Hair follicular keratinocyte (primary cell): Measurements from ENCODE around the gene DDX59. TPM values are rescaled to one million over a fixed set of nuclear protein-coding genes. Genes with fewer than 3 reads are reported as not detected.

Source experiments
- total RNA-seq: library from RNA; depleted of rRNA; stranded (reverse); fragments of >200 nt; gene quantifications from 2 replicates; pipeline ENCODE4 v1.2.3, GENCODE V29; 2015

DDX59 gene
- total RNA-seq: 11.9 and 13.4 TPM in 2 replicates

DNA sequence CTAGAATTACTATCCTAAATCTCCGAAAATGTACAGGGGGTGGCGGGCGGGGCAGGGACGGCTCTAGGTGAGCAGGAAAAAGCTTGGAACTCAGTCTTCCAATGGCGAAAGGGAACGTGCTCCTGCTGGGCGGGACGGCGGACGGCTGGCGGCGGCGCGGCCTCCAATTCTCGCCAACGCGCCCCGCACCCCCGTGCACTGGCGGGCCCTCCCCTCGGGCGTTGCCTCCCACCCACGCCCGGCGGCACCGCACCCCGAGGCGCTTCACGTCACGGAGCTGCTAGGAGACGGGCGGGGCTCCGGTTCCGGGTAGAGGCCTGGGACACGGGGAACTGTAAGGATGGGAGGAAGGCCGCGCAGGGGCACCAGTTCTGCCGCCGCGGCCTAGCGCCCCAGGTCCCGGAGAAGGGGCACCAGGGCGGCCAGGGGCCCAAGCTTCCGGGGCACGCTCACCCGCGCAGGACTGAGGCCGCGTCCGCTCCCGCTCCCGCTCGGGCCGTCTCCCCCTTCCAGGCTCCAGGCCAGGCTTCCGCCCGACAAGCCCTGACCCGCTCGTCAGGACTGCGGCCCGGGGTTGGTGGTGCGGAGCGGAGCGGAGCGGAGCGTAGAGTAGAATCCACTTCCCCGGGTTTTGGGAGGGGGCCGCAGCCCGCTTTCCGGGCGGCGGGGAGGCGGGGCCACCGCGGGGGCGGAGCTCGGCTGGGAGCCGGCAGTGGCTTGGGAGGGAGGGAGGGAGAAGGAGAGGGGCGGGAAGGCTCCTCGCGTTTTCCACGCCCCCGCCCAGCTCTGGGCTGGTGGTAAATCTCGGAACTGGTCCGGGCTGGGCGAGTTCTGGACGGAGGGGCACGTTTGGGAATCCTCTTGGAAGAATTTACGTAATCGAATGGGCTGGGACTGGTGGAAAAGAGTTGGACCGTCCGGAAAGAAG lies at the start of gene DDX59:
Gene DDX59 (minus strand): TSS at position 594 of the 928 bp plus-strand sequence. CDS start 3,167 bp downstream, outside the sequence.

DNA sequence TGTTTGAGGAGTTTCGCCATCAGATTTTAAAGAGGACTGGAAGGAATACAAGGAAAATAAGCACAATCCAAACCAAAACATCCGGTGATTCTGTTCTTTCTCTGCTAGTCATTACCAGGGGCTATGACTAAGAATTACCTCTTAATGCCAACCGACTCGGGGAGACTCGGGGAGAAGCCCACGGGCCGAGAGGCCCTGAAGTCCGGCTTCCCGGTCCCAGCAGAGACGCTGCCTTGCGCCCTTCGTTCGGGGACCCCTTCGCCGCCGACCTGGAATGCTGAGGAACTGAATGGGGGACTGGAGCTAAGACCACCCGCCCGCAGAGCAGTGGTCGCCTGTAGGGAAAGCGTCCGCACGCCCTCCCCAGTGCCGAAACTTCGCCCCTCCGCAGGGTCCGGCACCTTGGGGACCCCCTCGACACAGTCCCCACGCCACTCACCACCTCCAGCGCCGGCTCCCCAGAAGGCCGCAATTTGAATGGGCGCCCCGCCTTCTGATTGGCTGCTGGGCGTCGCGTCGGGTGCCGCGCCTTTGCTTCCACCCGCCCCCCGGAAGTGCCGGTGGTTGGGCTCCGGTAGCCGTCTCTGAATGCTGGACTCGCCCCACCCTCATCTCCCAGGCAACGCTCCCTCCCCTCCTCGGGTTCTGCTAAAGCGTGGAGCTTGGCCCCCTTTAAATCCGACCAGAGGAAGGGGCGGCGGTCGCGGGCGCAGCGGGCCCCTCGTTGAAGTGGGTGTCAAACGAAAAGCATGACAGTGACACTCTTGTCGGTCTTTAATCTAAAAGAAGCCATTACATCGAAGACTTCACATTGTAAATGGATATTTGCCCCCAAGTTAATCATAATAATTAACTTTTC lies 49.2 kb downstream of the DDX59 start, which contains the start of gene KIF14:
Gene KIF14 (minus strand): TSS at position 479 of the 859 bp plus-strand sequence. CDS start 2,028 bp downstream, outside the sequence.

Other genes starting within 250 kb of the DDX59 start
- gene KIF14, start 49.2 kb downstream of the DDX59 start, total RNA-seq: 6.1 and 17.7 TPM in 2 replicates
- gene CAMSAP2, start 69.0 kb upstream of the DDX59 start, total RNA-seq: 30.1 and 41.8 TPM in 2 replicates
- not detected in 2 replicates for gene GPR25, start 203.1 kb upstream of the DDX59 start, total RNA-seq
- gene INAVA, start 225.0 kb upstream of the DDX59 start, total RNA-seq: 40.7 and 63.9 TPM in 2 replicates